H1 (cell line): ENCODE results near the gene CAPZA2. TPM values are rescaled to one million over a fixed set of nuclear protein-coding genes. Genes with fewer than 3 reads are reported as not detected.
A peak's percentile ranks its signal among the peaks of the same experiment; 100 is the strongest.

Experiments used
- CHD1 ChIP-seq: IDR thresholded peaks from 2 replicates; pipeline ENCODE4 v1.6.1; 2012; ENCODE audit warnings: low read depth, low read length, improper control_type of control experiment
- JUN ChIP-seq: IDR thresholded peaks from 2 replicates; pipeline ENCODE4 v1.6.1; 2011; ENCODE audit warnings: low read depth, mild to moderate bottlenecking, improper control_type of control experiment, low read length
- KDM5A ChIP-seq: fragments of 200-600 bp; IDR thresholded peaks from 2 replicates; pipeline ENCODE4 v1.7.1; 2012; ENCODE audit warnings: mild to moderate bottlenecking, low read length, inconsistent platforms, mixed read lengths
- RAD21 ChIP-seq, 2 experiments: IDR thresholded peaks in 1 of 2; conservative IDR thresholded peaks in 1 of 2; 2 replicates each; pipeline ENCODE4 v1.6.1; 2011; ENCODE audit warnings: low read depth in 2 of 2, low read length in 2 of 2, improper control_type of control experiment in 1 of 2, inconsistent platforms in 1 of 2, mild to moderate bottlenecking in 1 of 2, moderate library complexity in 1 of 2
- SRF ChIP-seq: IDR thresholded peaks from 2 replicates; pipeline ENCODE4 v1.6.1; 2011; ENCODE audit warnings: mild to moderate bottlenecking, low read depth, low read length, moderate library complexity
- polyA plus RNA-seq, 7 experiments: library from polyadenylated mRNA; depleted of rRNA in 3 of 7; stranded (reverse) in 5 of 7; unstranded in 2 of 7; fragments of >200 nt in 5 of 7; fragments of 200-250 nt in 2 of 7; gene quantifications; 1 replicate in 5 of 7; 2 replicates in 1 of 7; 4 replicates in 1 of 7; pipeline versions ENCODE4 v1.2.1 to v1.2.3, GENCODE V29; 2011 to 2013; ENCODE audit warnings: missing spikeins in 2 of 7, mixed read lengths in 2 of 7
- total RNA-seq: library from RNA; stranded (reverse); fragmentation: NEBNext Ultra II Directional; extraction: Animal tissue kit (Norgen Biotek cat#: 25700); gene quantifications from 2 replicates; pipeline ENCODE4 v1.2.1, GENCODE V29; 2021

The CAPZA2 gene
- total and polyA plus RNA-seq, 2 of the 8 experiments (the other 6 are each of a cell fraction or from before 2014, with no cell fraction given) = 33.2 to 145 TPM

GRCh38 chr7:116876664-116877442, 14.5 kb downstream of the CAPZA2 start (continued):
- TF ChIP-seq RAD21 (IDR thresholded peaks at IDR 0.05 in 1 of 2, conservative IDR thresholded peaks at IDR 0.05 in 1 of 2; ENCODE audit: low read depth in 2 of 2, low read length in 2 of 2) (peak in 1 of 2 experiments; percentile 17; a peak in 1 of 4 replicates), SRF (no peak), JUN (no peak), CHD1 (no peak), KDM5A (no peak)
- TF ChIP-seq, all 59 proteins: peak for 2
